Endothelial cell of umbilical vein (primary cell): ENCODE measurements around the gene ANKRD62. TPM values are rescaled to one million over a fixed set of nuclear protein-coding genes. Genes with fewer than 3 reads are reported as not detected.

Experiments used
- BruUV-seq: library from RNA; stranded (reverse); fragments of 400-500 nt; replicated peaks from 2 replicates; lab custom pipeline; 2021; lab: Mats Ljungman, UMichigan
- CTCF ChIA-PET: fragments of 300-600, 350-600 bp; sonication (Branson Sonifier 250); formaldehyde crosslinking; loops from one replicate; lab custom pipeline; 2021; ENCODE audit warnings: antibody characterized with exemption, inconsistent platforms; lab: Charles Lee
- POLR2A ChIA-PET: fragments of 300-600, 350-600 bp; sonication (Branson Sonifier 250); formaldehyde crosslinking; loops from one replicate; lab custom pipeline; 2021; ENCODE audit warnings: antibody characterized with exemption, inconsistent platforms; lab: Charles Lee
- DNase-seq: peaks from one replicate; pipeline ENCODE4 v3.0.0-alpha.2; 2011; ENCODE audit warnings: low read depth, low spot score
- FAIRE-seq: peaks from 2 replicates; lab custom pipeline; 2011; peaks lifted over from hg19 to GRCh38; lab: Jason Lieb, UNC
- H2AFZ ChIP-seq: 2 replicates; pipeline ENCODE4 v1.6.0; 2012; ENCODE audit warnings: low read depth, low read length, control low read depth, inconsistent platforms
- H3K27ac ChIP-seq: 2 replicates; pipeline ENCODE4 v1.5.1; 2011; ENCODE audit warnings: low read depth, mild to moderate bottlenecking, control low read depth, low read length, moderate library complexity; ENCODE audit not compliant: insufficient read depth
- H3K27me3 ChIP-seq, 2 experiments: 2 replicates each; pipeline versions ENCODE4 v1.6.0 to v1.6.1; 2011; ENCODE audit warnings: low read length in 2 of 2, mixed read lengths in 1 of 2; ENCODE audit not compliant: control insufficient read depth in 2 of 2, insufficient read depth in 2 of 2
- H3K36me3 ChIP-seq, 2 experiments: 2 replicates in 1 of 2; 3 replicates in 1 of 2; pipeline ENCODE4 v1.5.1; 2011; ENCODE audit warnings: low read length in 2 of 2, mild to moderate bottlenecking in 1 of 2, moderate library complexity in 1 of 2; ENCODE audit not compliant: control insufficient read depth in 2 of 2, insufficient read depth in 2 of 2; ENCODE audit errors: extremely low read depth in 1 of 2
- H3K4me1 ChIP-seq: 3 replicates; pipeline ENCODE4 v1.5.1; 2011; ENCODE audit warnings: mild to moderate bottlenecking, low read length; ENCODE audit not compliant: control insufficient read depth, insufficient read depth; ENCODE audit errors: extremely low read depth
- H3K4me2 ChIP-seq: 2 replicates; pipeline ENCODE4 v1.6.1; 2011; ENCODE audit warnings: low read length, control low read depth, mixed read lengths; ENCODE audit not compliant: insufficient read depth
- H3K4me3 ChIP-seq, 3 experiments: fragments of 200-600 bp in 1 of 3; sonication (generic), shearing (Covaris generic) in 1 of 3; replicated peaks in 1 of 3; 2 replicates each; pipeline ENCODE4 v1.5.1; 2011 to 2016; ENCODE audit warnings: control low read depth in 3 of 3, low read length in 3 of 3, mild to moderate bottlenecking in 2 of 3, inconsistent platforms in 1 of 3, low read depth in 1 of 3, moderate library complexity in 1 of 3; ENCODE audit not compliant: insufficient read depth in 1 of 3
- H3K79me2 ChIP-seq: 2 replicates; pipeline ENCODE4 v1.6.0; 2012; ENCODE audit warnings: low read length, inconsistent platforms; ENCODE audit not compliant: control insufficient read depth, insufficient read depth
- H3K9ac ChIP-seq: replicated peaks from 2 replicates; pipeline ENCODE3; 2011; ENCODE audit warnings: low read length, control low read depth; ENCODE audit not compliant: insufficient read depth; ENCODE audit errors: extremely low read depth
- H3K9me1 ChIP-seq: replicated peaks from 3 replicates; pipeline ENCODE4 v1.6.0; 2011; ENCODE audit warnings: mild to moderate bottlenecking, low read length; ENCODE audit not compliant: control insufficient read depth, insufficient read depth; ENCODE audit errors: extremely low read depth
- H3K9me3 ChIP-seq: replicated peaks from 2 replicates; pipeline ENCODE4 v1.5.1; 2012; ENCODE audit warnings: low read length, inconsistent platforms; ENCODE audit not compliant: control insufficient read depth, insufficient read depth
- H4K20me1 ChIP-seq: replicated peaks from 2 replicates; pipeline ENCODE3; 2011; ENCODE audit warnings: mild to moderate bottlenecking, low read length; ENCODE audit not compliant: control insufficient read depth, insufficient read depth; ENCODE audit errors: extremely low read depth
- CTCF ChIP-seq, 2 donors: IDR thresholded peaks; 1 replicate in 1 of 2; 2 replicates in 1 of 2; pipeline ENCODE4 v1.5.1; 2011; ENCODE audit warnings: low read length in 2 of 2, mild to moderate bottlenecking in 2 of 2, moderate library complexity in 2 of 2, control low read depth in 1 of 2, inconsistent platforms in 1 of 2, low read depth in 1 of 2; ENCODE audit not compliant: insufficient read depth in 1 of 2; ENCODE audit errors: extremely low read depth in 1 of 2
- EZH2 ChIP-seq: IDR thresholded peaks from 2 replicates; pipeline ENCODE4 v1.6.1; 2012; ENCODE audit warnings: borderline replicate concordance, low read depth, mild to moderate bottlenecking, moderate library complexity, low read length, inconsistent platforms; ENCODE audit not compliant: severe bottlenecking
- FOS ChIP-seq: IDR thresholded peaks from 2 replicates; pipeline ENCODE4 v1.6.1; 2011; ENCODE audit warnings: mild to moderate bottlenecking, low read length, moderate library complexity, borderline replicate concordance; ENCODE audit not compliant: insufficient read depth
- GATA2 ChIP-seq: IDR thresholded peaks from 2 replicates; pipeline ENCODE4 v1.7.0; 2011; ENCODE audit warnings: low read depth, mild to moderate bottlenecking, moderate library complexity, mixed read lengths, low read length; ENCODE audit not compliant: insufficient read length, insufficient read depth
- JUN ChIP-seq: IDR thresholded peaks from 2 replicates; pipeline ENCODE4 v1.6.1; 2011; ENCODE audit warnings: borderline replicate concordance, low read depth; ENCODE audit not compliant: insufficient read length, insufficient read depth
- MYC ChIP-seq: IDR thresholded peaks from one replicate; pipeline ENCODE4 v1.6.1; 2011; ENCODE audit warnings: mild to moderate bottlenecking, low read depth, low read length
- POLR2A ChIP-seq: IDR thresholded peaks from 2 replicates; pipeline ENCODE4 v1.6.1; 2012; ENCODE audit warnings: low read depth, mild to moderate bottlenecking, control low read depth, low read length
- dilution Hi-C: fragments of 300-500 bp; cut with MboI; formaldehyde crosslinking; loops from one replicate; pipeline ENCODE4 v1.15.0; 2019; ENCODE audit warnings: low sequenced_read_pairs; ENCODE audit not compliant: extremely low pct_ligation_motif_present
- intact Hi-C: fragments of 100-400 bp; cut with micrococcal nuclease; formaldehyde crosslinking; loops from one replicate; pipeline ENCODE4 v1.10.0; 2022
- polyA plus RNA-seq, 4 experiments: library from polyadenylated mRNA; depleted of rRNA in 3 of 4; stranded (reverse) in 3 of 4; unstranded in 1 of 4; fragments of >200 nt; gene quantifications; 2 replicates each; pipeline versions ENCODE4 v1.2.1 to v1.2.3, GENCODE V29; 2011 to 2012; ENCODE audit warnings: missing spikeins in 1 of 4
- total RNA-seq: library from RNA; stranded (reverse); gene quantifications from 2 replicates; pipeline ENCODE4 v1.2.3, GENCODE V29; 2021

The ANKRD62 gene
- total and polyA plus RNA-seq, 2 donors (not counting 3 experiments of a cell fraction or from before 2014, with no cell fraction given): not detected

DNA sequence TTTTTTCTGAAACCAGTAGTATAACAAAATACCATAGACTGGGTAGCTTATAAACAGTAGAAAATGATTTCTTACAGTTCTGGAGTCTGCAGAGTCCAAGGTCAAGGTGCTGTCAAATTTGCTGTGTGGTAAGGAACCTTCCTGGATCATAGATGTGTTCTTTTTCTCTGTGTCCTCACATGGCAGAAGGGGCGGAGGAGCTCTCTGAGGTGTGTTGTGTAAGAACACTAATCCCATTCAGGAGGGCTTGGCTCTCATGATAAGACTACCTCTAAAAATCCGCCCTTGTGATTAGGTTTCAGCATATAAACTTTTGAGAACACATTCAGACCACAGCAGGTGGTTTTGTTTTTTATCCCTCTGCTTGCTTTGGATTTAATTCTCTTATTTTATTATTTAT, 25.7 kb downstream of the ANKRD62 start:
- H4K20me1 ChIP-seq: no peaks in the 10 kb centered on the region

More for the DNA sequence above, 25.7 kb downstream of the ANKRD62 start:
- H3K9me1 ChIP-seq: no peaks in the 10 kb centered on the region
- no peak for DNase-seq
- FAIRE-seq: no peak
- H3K36me3 ChIP-seq: no peaks in the 10 kb centered on the region
- no peak overlapping the region for H3K4me3 ChIP-seq
- no peak overlapping the region for H3K9ac ChIP-seq
- no peaks in the 10 kb centered on the region for H3K4me1 ChIP-seq
- dilution Hi-C loops: no loop called here
- no peak overlapping the region for H2AFZ ChIP-seq
- H3K27ac ChIP-seq: no peak overlapping the region
- ChIA-PET CTCF (no interaction called here), POLR2A (no interaction called here)
- no peaks in the 10 kb centered on the region for H3K79me2 ChIP-seq
- no TSS peak for BruUV-seq
- no peaks in the 10 kb centered on the region for H3K9me3 ChIP-seq
- TF ChIP-seq CTCF (IDR thresholded peaks at IDR 0.05; ENCODE audit: extremely low read depth in 1 of 2, insufficient read depth in 1 of 2, low read depth in 1 of 2, low read length in 2 of 2): no peak
- TF ChIP-seq POLR2A: no peak
- no peak for TF ChIP-seq MYC
- no peak for TF ChIP-seq JUN
- TF ChIP-seq FOS: no peak
- no peak for TF ChIP-seq GATA2
- no peak for TF ChIP-seq EZH2
- intact Hi-C loops: no loop called here
- no peak overlapping the region for H3K4me2 ChIP-seq
- peaks cover 3 to 15% of the 10 kb centered on the region in 2 experiments for H3K27me3 ChIP-seq
